Muscle layer of colon (tissue), 2 donors: ENCODE measurements around the gene SORCS2.

Experiments
- H3K27ac ChIP-seq: one replicate; pipeline ENCODE4 v1.7.0; 2013; ENCODE audit warnings: low read depth, mild to moderate bottlenecking, low read length, moderate library complexity
- H3K27me3 ChIP-seq, 2 donors: one replicate each; pipeline ENCODE4 v1.7.0; 2013; ENCODE audit warnings: low read length in 2 of 2, mild to moderate bottlenecking in 2 of 2; ENCODE audit not compliant: insufficient read depth in 2 of 2, control insufficient read depth in 1 of 2
- H3K36me3 ChIP-seq: one replicate; pipeline ENCODE4 v1.7.0; 2013; ENCODE audit warnings: mild to moderate bottlenecking, low read length; ENCODE audit not compliant: insufficient read depth
- H3K4me1 ChIP-seq: one replicate; pipeline ENCODE4 v1.7.0; 2013; ENCODE audit warnings: mild to moderate bottlenecking, low read length; ENCODE audit not compliant: insufficient read depth
- H3K4me3 ChIP-seq, 2 donors: one replicate each; pipeline ENCODE4 v1.7.0; 2013; ENCODE audit warnings: low read length in 2 of 2, low read depth in 1 of 2, mild to moderate bottlenecking in 1 of 2, moderate library complexity in 1 of 2
- H3K9ac ChIP-seq: one replicate; pipeline ENCODE4 v1.7.0; 2013; ENCODE audit warnings: low read length
- H3K9me3 ChIP-seq: one replicate; pipeline ENCODE4 v1.7.0; 2013; ENCODE audit warnings: mild to moderate bottlenecking, low read length
- donor health status: abdominal sarcoma.
- donor health status: Adenocarcinoma of cecum.

Gene SORCS2

GRCh38 chr4:7384929-7385890 lies 192.9 kb downstream of the SORCS2 start:
- peaks cover 0 to 6% of the 10 kb centered on the region in 2 donors for H3K27me3 ChIP-seq
- no peaks in the 10 kb centered on the region for H3K36me3 ChIP-seq
- H3K9ac ChIP-seq, result no peak overlapping the region
- H3K4me3 ChIP-seq, result no peak overlapping the region
- peaks cover 9% of the 10 kb centered on the region for H3K4me1 ChIP-seq
- H3K27ac ChIP-seq, result no peak overlapping the region
- H3K9me3 ChIP-seq, result no peaks in the 10 kb centered on the region

- no peak overlapping the region for H3K27ac ChIP-seq
- no peaks in the 10 kb centered on the region for H3K36me3 ChIP-seq
- H3K9ac ChIP-seq, result no peak overlapping the region
- H3K4me3 ChIP-seq, result no peak overlapping the region
- no peaks in the 10 kb centered on the region for H3K4me1 ChIP-seq
- H3K9me3 ChIP-seq, result no peaks in the 10 kb centered on the region
- no peaks in the 10 kb centered on the region for H3K27me3 ChIP-seq
These were observed 195.6 kb downstream of the SORCS2 start for GRCh38 chr4:7387925-7388324.

GRCh38 chr4:7388627-7389026 lies 196.3 kb downstream of the SORCS2 start:
- Histone ChIP-seq H3K27me3 (no peaks in the 10 kb centered on the region), H3K4me1 (no peaks in the 10 kb centered on the region), H3K9ac (no peak overlapping the region), H3K36me3 (no peaks in the 10 kb centered on the region), H3K4me3 (no peak overlapping the region), H3K27ac (no peak overlapping the region), H3K9me3 (no peaks in the 10 kb centered on the region)

- Histone ChIP-seq H3K36me3 (no peaks in the 10 kb centered on the region), H3K4me3 (no peak overlapping the region), H3K27me3 (no peaks in the 10 kb centered on the region), H3K27ac (no peak overlapping the region), H3K9me3 (no peaks in the 10 kb centered on the region), H3K9ac (no peak overlapping the region), H3K4me1 (no peaks in the 10 kb centered on the region)
These were observed 196.9 kb downstream of the SORCS2 start for GRCh38 chr4:7389101-7389701.

GRCh38 chr4:7389719-7390118 lies 197.4 kb downstream of the SORCS2 start:
- no peaks in the 10 kb centered on the region for H3K27me3 ChIP-seq
- H3K36me3 ChIP-seq, result no peaks in the 10 kb centered on the region

GRCh38 chr4:7390336-7390735 lies 198.0 kb downstream of the SORCS2 start:
- Histone ChIP-seq H3K9me3 (no peaks in the 10 kb centered on the region), H3K27ac (no peak overlapping the region), H3K27me3 (no peaks in the 10 kb centered on the region), H3K4me3 (no peak overlapping the region), H3K9ac (no peak overlapping the region), H3K4me1 (no peaks in the 10 kb centered on the region), H3K36me3 (no peaks in the 10 kb centered on the region)

More at GRCh38 chr4:7389719-7390118, 197.4 kb downstream of the SORCS2 start:
- H3K9ac ChIP-seq, result no peak overlapping the region
- no peak overlapping the region for H3K27ac ChIP-seq
- no peaks in the 10 kb centered on the region for H3K9me3 ChIP-seq
- no peak overlapping the region for H3K4me3 ChIP-seq
- H3K4me1 ChIP-seq, result no peaks in the 10 kb centered on the region

GRCh38 chr4:7390906-7391636 lies 198.7 kb downstream of the SORCS2 start:
- Histone ChIP-seq H3K27me3 (no peaks in the 10 kb centered on the region), H3K36me3 (no peaks in the 10 kb centered on the region), H3K4me3 (no peak overlapping the region), H3K27ac (no peak overlapping the region), H3K9me3 (no peaks in the 10 kb centered on the region), H3K4me1 (no peaks in the 10 kb centered on the region), H3K9ac (no peak overlapping the region)

GRCh38 chr4:7391637-7392437 lies 199.5 kb downstream of the SORCS2 start:
- H3K36me3 ChIP-seq, result no peaks in the 10 kb centered on the region
- no peak overlapping the region for H3K4me3 ChIP-seq
- no peaks in the 10 kb centered on the region for H3K4me1 ChIP-seq
- no peak overlapping the region for H3K9ac ChIP-seq
- no peaks in the 10 kb centered on the region for H3K27me3 ChIP-seq
- H3K27ac ChIP-seq, result no peak overlapping the region
- no peaks in the 10 kb centered on the region for H3K9me3 ChIP-seq

- H3K27me3 ChIP-seq, result no peaks in the 10 kb centered on the region
- no peak overlapping the region for H3K27ac ChIP-seq
- no peak overlapping the region for H3K4me3 ChIP-seq
- peaks cover 6% of the 10 kb centered on the region for H3K4me1 ChIP-seq
- H3K36me3 ChIP-seq, result no peaks in the 10 kb centered on the region
- H3K9ac ChIP-seq, result no peak overlapping the region
- H3K9me3 ChIP-seq, result no peaks in the 10 kb centered on the region
These were observed 200.4 kb downstream of the SORCS2 start for GRCh38 chr4:7392438-7393421.
